ENCODE data around the gene POPDC2.

DNA sequence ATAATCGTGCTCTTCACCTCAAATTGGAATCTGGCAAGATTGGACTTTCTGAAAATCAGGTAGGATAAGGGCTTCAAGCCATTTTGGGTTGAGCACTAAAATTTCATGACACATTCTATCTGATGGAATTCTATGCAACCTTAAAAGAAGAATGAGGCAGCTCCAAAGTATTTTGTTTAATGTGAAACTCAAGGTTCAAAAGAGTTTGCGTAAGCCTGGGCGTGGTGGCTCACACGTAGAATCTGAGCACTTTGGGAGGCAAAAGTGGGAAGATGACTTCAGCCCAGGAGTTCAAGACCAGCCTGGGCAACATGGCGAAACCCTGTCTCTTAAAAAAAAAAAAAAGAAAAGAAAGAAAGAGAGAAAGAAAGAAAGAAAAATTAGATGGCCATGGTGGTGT lies 66.3 kb downstream of the POPDC2 start:
- TF ChIP-seq POLR2AphosphoS5 (IDR thresholded peaks at IDR 0.05; ENCODE audit: low read depth, low read length), result no peak
- no peak for TF ChIP-seq CTCF (IDR thresholded peaks at IDR 0.05)
- no peak for TF ChIP-seq SIN3A (IDR thresholded peaks at IDR 0.05; ENCODE audit: borderline replicate concordance, insufficient read depth, low read depth, low read length)

Measured in Panc1 (cell line).